SK-N-SH (cell line): Measurements from ENCODE around the gene ABCA6. TPM values are rescaled to one million over a fixed set of nuclear protein-coding genes. Genes with fewer than 3 reads are reported as not detected.

Experiments used
- CTCF ChIA-PET: fragments of 300-600, 350-600 bp; formaldehyde crosslinking; extraction: SDS; loops from one replicate; lab custom pipeline; 2021; lab: Yijun Ruan, JAX
- POLR2A ChIA-PET: fragments of 350-600 bp; sonication (Branson Sonifier 250); formaldehyde crosslinking; extraction: SDS; loops from one replicate; lab custom pipeline; 2020; ENCODE audit warnings: antibody characterized with exemption, inconsistent platforms; lab: Yijun Ruan, JAX
- DNase-seq: peaks from one replicate; pipeline ENCODE4 v3.0.0; 2012
- H2AFZ ChIP-seq: fragments of 200-600 bp; sonication (generic); 2 replicates; pipeline ENCODE4 v1.8.1; 2016; ENCODE audit warnings: antibody characterized with exemption, mild to moderate bottlenecking, low read depth
- H3F3A ChIP-seq: fragments of 200-600 bp; sonication (generic); replicated peaks from 2 replicates; pipeline ENCODE3; 2016; ENCODE audit warnings: antibody characterized with exemption, mild to moderate bottlenecking; ENCODE audit not compliant: insufficient read depth
- H3K27ac ChIP-seq, 2 experiments: fragments of 200-500 bp in 1 of 2; fragments of 200-600 bp in 1 of 2; sonication (Bioruptor generic) in 1 of 2; sonication (generic), shearing (Covaris generic) in 1 of 2; 2 replicates each; pipeline versions ENCODE4 v1.5.1 to v1.6.1; 2014 to 2016; ENCODE audit warnings: low read depth in 2 of 2, inconsistent platforms in 1 of 2, low read length in 1 of 2, mild to moderate bottlenecking in 1 of 2, mixed read lengths in 1 of 2
- H3K27me3 ChIP-seq: fragments of 200-600 bp; sonication (generic), shearing (Covaris generic); 2 replicates; pipeline ENCODE4 v1.6.1; 2016; ENCODE audit warnings: mixed run types; ENCODE audit not compliant: insufficient read depth
- H3K36me3 ChIP-seq, 2 experiments: fragments of 200-500 bp in 1 of 2; fragments of 200-600 bp in 1 of 2; sonication (Bioruptor generic) in 1 of 2; sonication (generic) in 1 of 2; replicated peaks in 1 of 2; 2 replicates each; pipeline versions ENCODE3 to v1.5.1; 2014 to 2016; ENCODE audit warnings: low read length in 1 of 2, mild to moderate bottlenecking in 1 of 2; ENCODE audit not compliant: insufficient read depth in 2 of 2, control insufficient read depth in 1 of 2
- H3K4me1 ChIP-seq, 2 experiments: fragments of 200-500 bp in 1 of 2; fragments of 200-600 bp in 1 of 2; sonication (Bioruptor generic) in 1 of 2; sonication (generic), shearing (Covaris generic) in 1 of 2; 2 replicates each; pipeline versions ENCODE4 v1.5.1 to v1.6.1; 2014 to 2016; ENCODE audit warnings: low read depth in 1 of 2, low read length in 1 of 2, mixed run types in 1 of 2; ENCODE audit not compliant: insufficient read depth in 2 of 2, control insufficient read depth in 1 of 2
- H3K4me2 ChIP-seq: fragments of 200-600 bp; sonication (generic), shearing (Covaris generic); 2 replicates; pipeline ENCODE4 v1.6.1; 2017; ENCODE audit warnings: mixed run types
- H3K4me3 ChIP-seq, 2 experiments: fragments of 200-500 bp in 1 of 2; fragments of 200-600 bp in 1 of 2; sonication (Bioruptor generic) in 1 of 2; sonication (generic), shearing (Covaris generic) in 1 of 2; 2 replicates each; pipeline versions ENCODE4 v1.5.1 to v1.8.1; 2014 to 2016; ENCODE audit warnings: low read depth in 2 of 2, inconsistent platforms in 1 of 2, low read length in 1 of 2, mild to moderate bottlenecking in 1 of 2, mixed read lengths in 1 of 2, moderate library complexity in 1 of 2
- H3K79me2 ChIP-seq: fragments of 200-600 bp; sonication (generic); 2 replicates; pipeline ENCODE4 v1.8.1; 2017; ENCODE audit warnings: mild to moderate bottlenecking; ENCODE audit not compliant: insufficient read depth
- H3K9ac ChIP-seq: fragments of 200-600 bp; sonication (generic); 2 replicates; pipeline ENCODE4 v1.6.1; 2017; ENCODE audit warnings: mixed run types
- H3K9me2 ChIP-seq: fragments of 200-600 bp; sonication (generic); 2 replicates; pipeline ENCODE4 v1.6.1; 2017; ENCODE audit warnings: mixed run types
- H3K9me3 ChIP-seq: fragments of 200-600 bp; sonication (generic); 2 replicates; pipeline ENCODE4 v1.6.1; 2017; ENCODE audit warnings: mixed run types, mild to moderate bottlenecking, moderate library complexity
- H4K20me1 ChIP-seq: fragments of 200-600 bp; sonication (generic); 2 replicates; pipeline ENCODE4 v1.6.1; 2017; ENCODE audit warnings: mild to moderate bottlenecking, mixed run types; ENCODE audit not compliant: insufficient read depth
- CHD2 ChIP-seq: fragments of 150-350 bp; IDR thresholded peaks from 2 replicates; pipeline ENCODE4 v1.6.1; 2018; ENCODE audit warnings: low read length; ENCODE audit not compliant: partially characterized antibody
- CTCF ChIP-seq: fragments of 200-600 bp; sonication (generic); IDR thresholded peaks from 2 replicates; pipeline ENCODE4 v1.6.1; 2017; ENCODE audit warnings: antibody characterized with exemption, mild to moderate bottlenecking, moderate library complexity
- ELF1 ChIP-seq: IDR thresholded peaks from 2 replicates; pipeline ENCODE4 v1.4.0; 2012
- EP300 ChIP-seq, 2 experiments: IDR thresholded peaks; 2 replicates each; pipeline versions ENCODE4 v1.4.0 to v1.6.1; 2012; ENCODE audit warnings: borderline replicate concordance in 1 of 2, low read depth in 1 of 2, low read length in 1 of 2
- FOSL2 ChIP-seq: IDR thresholded peaks from 2 replicates; pipeline ENCODE4 v1.4.0; 2012; ENCODE audit warnings: low read depth, mild to moderate bottlenecking, moderate library complexity, borderline replicate concordance
- FOXJ3 ChIP-seq: sonication (generic); formaldehyde crosslinking; IDR thresholded peaks from 2 replicates; pipeline ENCODE4 v1.5.1; 2020; ENCODE audit warnings: mild to moderate bottlenecking, missing genetic modification reagents
- FOXM1 ChIP-seq: IDR thresholded peaks from 2 replicates; pipeline ENCODE4 v1.4.0; 2012; ENCODE audit warnings: low read depth, mild to moderate bottlenecking
- GABPA ChIP-seq: IDR thresholded peaks from 2 replicates; pipeline ENCODE4 v1.4.0; 2012; ENCODE audit warnings: low read depth, mild to moderate bottlenecking
- GATA2 ChIP-seq: sonication (generic); formaldehyde crosslinking; IDR thresholded peaks from 2 replicates; pipeline ENCODE4 v1.5.0; 2020; ENCODE audit warnings: mild to moderate bottlenecking, missing genetic modification reagents
- JUND ChIP-seq: IDR thresholded peaks from 2 replicates; pipeline ENCODE4 v1.4.0; 2012
- MXI1 ChIP-seq: IDR thresholded peaks from 2 replicates; pipeline ENCODE4 v1.6.1; 2012; ENCODE audit warnings: mild to moderate bottlenecking, low read depth, low read length, improper control_type of control experiment
- POLR2AphosphoS5 ChIP-seq: IDR thresholded peaks from 2 replicates; pipeline ENCODE4 v1.6.1; 2012; ENCODE audit warnings: low read depth, low read length
- RCOR1 ChIP-seq: fragments of 150-350 bp; IDR thresholded peaks from 2 replicates; pipeline ENCODE4 v1.6.1; 2017; ENCODE audit warnings: antibody characterized with exemption, low read length
- RXRA ChIP-seq: IDR thresholded peaks from 2 replicates; pipeline ENCODE4 v1.4.0; 2012; ENCODE audit warnings: low read depth, mild to moderate bottlenecking, borderline replicate concordance
- SMC3 ChIP-seq: IDR thresholded peaks from 2 replicates; pipeline ENCODE4 v1.6.1; 2012; ENCODE audit warnings: low read depth, low read length, improper control_type of control experiment
- TAF1 ChIP-seq: IDR thresholded peaks from 2 replicates; pipeline ENCODE4 v1.6.1; 2012; ENCODE audit warnings: low read depth, mild to moderate bottlenecking, low read length, moderate library complexity, borderline replicate concordance
- TCF12 ChIP-seq: IDR thresholded peaks from 2 replicates; pipeline ENCODE4 v1.4.0; 2012
- TEAD4 ChIP-seq: IDR thresholded peaks from 2 replicates; pipeline ENCODE4 v1.4.0; 2012; ENCODE audit warnings: mild to moderate bottlenecking, borderline replicate concordance; ENCODE audit not compliant: insufficient read depth
- ZBTB33 ChIP-seq: IDR thresholded peaks from 2 replicates; pipeline ENCODE4 v1.4.0; 2012; ENCODE audit warnings: low read depth, borderline replicate concordance
- WGBS: methylation state at CpG from one replicate; pipeline ENCODE4 v1.1.6; 2017; ENCODE audit warnings: low lambda C conversion rate; 5-methylcytosine and 5-hydroxymethylcytosine counted together
- polyA plus RNA-seq, 3 experiments: library from polyadenylated mRNA; depleted of rRNA; stranded (reverse); fragments of >200 nt; gene quantifications; 2 replicates each; pipeline ENCODE4 v1.2.3, GENCODE V29; 2012

Gene ABCA6
- polyA plus RNA-seq, 1 of the 3 experiments (the other 2 are of a cell fraction) = 0.15 TPM

GRCh38 chr17:69143683-69144231 is 2.1 kb upstream of the ABCA6 start:
- no peak overlapping the region for H3K9ac ChIP-seq
- peaks cover 0 to 3% of the 10 kb centered on the region in 2 experiments; a peak in 2 of 4 replicates for H3K4me1 ChIP-seq
- H3K27ac ChIP-seq = no peak overlapping the region
- TF ChIP-seq FOXJ3 (CRISPR knock-in tag) = no peak
- TF ChIP-seq FOSL2 = no peak
- no peak for TF ChIP-seq FOXM1
- TF ChIP-seq POLR2AphosphoS5 = no peak
- TF ChIP-seq JUND = no peak
- TF ChIP-seq GATA2 (CRISPR knock-in tag) = no peak
- TF ChIP-seq ELF1 = no peak
- no peak for TF ChIP-seq EP300 (IDR thresholded peaks at IDR 0.05; ENCODE audit: borderline replicate concordance in 1 of 2, low read depth in 1 of 2, low read length in 1 of 2)
- TF ChIP-seq SMC3 = no peak
- TF ChIP-seq CTCF = no peak
- TF ChIP-seq ZBTB33 = no peak
- TF ChIP-seq TAF1 = no peak
- no peak for TF ChIP-seq GABPA
- TF ChIP-seq RXRA = no peak
- no peak for TF ChIP-seq TCF12
- no peak for TF ChIP-seq CHD2
- TF ChIP-seq MXI1 = no peak
- no peak for TF ChIP-seq RCOR1
- no peak for TF ChIP-seq TEAD4
- no peak for DNase-seq
- ChIA-PET CTCF (interaction anchor here (1.3 kb wide), 1 partner anchor 59 kb away, joined by 3 read pairs; no protein-coding TSS in a partner anchor), POLR2A (no interaction called here)
- H3K79me2 ChIP-seq = no peaks in the 10 kb centered on the region
- no peak overlapping the region for H3K4me3 ChIP-seq
- no peak overlapping the region for H2AFZ ChIP-seq
- WGBS = 39% methylated on average over 3 of the region's 3 CpGs
- no peaks in the 10 kb centered on the region for H3K9me3 ChIP-seq
- H3K27me3 ChIP-seq = no peaks in the 10 kb centered on the region
- no peaks in the 10 kb centered on the region for H4K20me1 ChIP-seq
- no peaks in the 10 kb centered on the region for H3K36me3 ChIP-seq
- H3F3A ChIP-seq = peaks cover 4% of the 10 kb centered on the region
- H3K4me2 ChIP-seq = peak overlapping the region; percentile 41; the same call in 1 of the 2 replicates
- no peaks in the 10 kb centered on the region for H3K9me2 ChIP-seq
